ENCODE measurements around the gene CEP20. TPM values are rescaled to one million over a fixed set of nuclear protein-coding genes. Genes with fewer than 3 reads are reported as not detected.

Gene CEP20
- total RNA-seq, 1 experiment from 2014 or later: 85.1 TPM

Other genes starting within 250 kb of the CEP20 start
- gene MARF1, start 245.4 kb downstream of the CEP20 start, total RNA-seq (2014; rRNA removed; shearing (Covaris generic)): 4.4 and 12.5 TPM in 2 replicates
- gene NDE1, start 238.4 kb downstream of the CEP20 start, total RNA-seq (2014; rRNA removed; shearing (Covaris generic)): 27.0 and 28.0 TPM in 2 replicates
- not detected in 2 replicates for gene MYH11, start 31.6 kb downstream of the CEP20 start, total RNA-seq (2014; rRNA removed; shearing (Covaris generic))
- 22.4 and 26.4 TPM in 2 replicates for gene ABCC1, start 61.0 kb upstream of the CEP20 start, total RNA-seq (2014; rRNA removed; shearing (Covaris generic))